HCT116 (cell line): Measurements from ENCODE around the gene RXFP2. TPM values are rescaled to one million over a fixed set of nuclear protein-coding genes. Genes with fewer than 3 reads are reported as not detected.

Source experiments
- ATAC-seq: fragments of 200-7000 bp; cut with Tn5 transposase; 2 replicates; pipeline ENCODE4 v1.9.1; 2020; ENCODE audit warnings: mild to moderate bottlenecking, moderate library complexity
- BruUV-seq: library from RNA; stranded (reverse); fragments of 400-500 nt; replicated peaks from 2 replicates; lab custom pipeline; 2021; lab: Mats Ljungman, UMichigan
- CTCF ChIA-PET: fragments of 300-600 bp; sonication (Branson Sonifier 250); formaldehyde crosslinking; loops from one replicate; lab custom pipeline; 2021; ENCODE audit warnings: antibody characterized with exemption; lab: Charles Lee
- POLR2A ChIA-PET: fragments of 300-600, 350-600 bp; sonication (Branson Sonifier 250); formaldehyde crosslinking; loops from one replicate; lab custom pipeline; 2021; ENCODE audit warnings: antibody characterized with exemption; lab: Charles Lee
- RAD21 ChIA-PET, 2 experiments: fragments of 300-600 bp; sonication (Branson Sonifier 250); formaldehyde crosslinking; loops; one replicate each; lab custom pipeline; 2023; ENCODE audit warnings: low total read pairs in 2 of 2; ENCODE audit not compliant: uncharacterized antibody in 2 of 2, unreplicated experiment in 2 of 2, low non-redundant PET in 1 of 2; lab: Charles Lee
- DNase-seq: peaks from one replicate; pipeline ENCODE4 v3.0.0-alpha.2; 2010; ENCODE audit warnings: low read depth, low spot score
- H2AFZ ChIP-seq: fragments of 200-600 bp; shearing (Covaris generic), sonication (generic); 2 replicates; pipeline ENCODE4 v1.6.1; 2017; ENCODE audit warnings: low read depth, mixed run types, mixed read lengths, antibody characterized with exemption, low read length; ENCODE audit not compliant: poor library complexity, severe bottlenecking
- H3K27ac ChIP-seq: 2 replicates; pipeline ENCODE4 v1.5.1; 2012; ENCODE audit warnings: low read depth, low read length
- H3K27me3 ChIP-seq: fragments of 200-600 bp; sonication (generic); 2 replicates; pipeline ENCODE4 v1.6.1; 2016; ENCODE audit warnings: mixed run types, low read length, mixed read lengths; ENCODE audit not compliant: insufficient read depth
- H3K36me3 ChIP-seq, 2 experiments: fragments of 200-500 bp in 1 of 2; fragments of 200-600 bp in 1 of 2; sonication (Bioruptor generic) in 1 of 2; sonication (generic) in 1 of 2; 2 replicates each; pipeline versions ENCODE4 v1.5.1 to v1.6.1; 2014 to 2016; ENCODE audit warnings: low read length in 2 of 2, inconsistent platforms in 1 of 2, mixed read lengths in 1 of 2, mixed run types in 1 of 2; ENCODE audit not compliant: insufficient read depth in 2 of 2, control insufficient read depth in 1 of 2
- H3K4me1 ChIP-seq, 2 experiments: fragments of 200-600 bp in 1 of 2; sonication (generic) in 1 of 2; 2 replicates each; pipeline versions ENCODE4 v1.5.1 to v1.6.1; 2012 to 2017; ENCODE audit warnings: low read length in 2 of 2, inconsistent platforms in 1 of 2, mild to moderate bottlenecking in 1 of 2, mixed read lengths in 1 of 2, mixed run types in 1 of 2, moderate library complexity in 1 of 2; ENCODE audit not compliant: insufficient read depth in 2 of 2, control insufficient read depth in 1 of 2
- H3K4me2 ChIP-seq: fragments of 200-600 bp; sonication (generic); 2 replicates; pipeline ENCODE4 v1.6.1; 2017; ENCODE audit warnings: mixed run types, low read length, mixed read lengths
- H3K4me3 ChIP-seq, 2 experiments: fragments of 200-600 bp in 1 of 2; sonication (generic) in 1 of 2; replicated peaks in 1 of 2; 2 replicates each; pipeline ENCODE4 v1.5.1; 2011 to 2016; ENCODE audit warnings: low read length in 2 of 2, control low read depth in 1 of 2, low read depth in 1 of 2, mild to moderate bottlenecking in 1 of 2, mixed read lengths in 1 of 2, mixed run types in 1 of 2
- H3K79me2 ChIP-seq: fragments of 200-600 bp; sonication (generic); 2 replicates; pipeline ENCODE4 v1.6.1; 2017; ENCODE audit warnings: mild to moderate bottlenecking, mixed run types, low read length, moderate library complexity, mixed read lengths; ENCODE audit not compliant: insufficient read depth
- H3K9ac ChIP-seq: fragments of 200-600 bp; sonication (generic); 2 replicates; pipeline ENCODE4 v1.6.1; 2016; ENCODE audit warnings: low read length, mixed read lengths
- H3K9me2 ChIP-seq: fragments of 200-600 bp; sonication (generic), shearing (Covaris generic); 2 replicates; pipeline ENCODE4 v1.6.1; 2017; ENCODE audit warnings: mixed run types, mild to moderate bottlenecking, moderate library complexity; ENCODE audit not compliant: insufficient read depth
- H3K9me3 ChIP-seq, 2 experiments: fragments of 200-500 bp in 1 of 2; fragments of 200-600 bp in 1 of 2; sonication (Bioruptor generic) in 1 of 2; sonication (generic) in 1 of 2; 2 replicates each; pipeline ENCODE4 v1.6.1; 2014 to 2017; ENCODE audit warnings: low read length in 2 of 2, mixed read lengths in 2 of 2, inconsistent platforms in 1 of 2, low read depth in 1 of 2, mild to moderate bottlenecking in 1 of 2, mixed run types in 1 of 2, moderate library complexity in 1 of 2; ENCODE audit not compliant: control insufficient read depth in 1 of 2, insufficient read depth in 1 of 2
- H4K20me1 ChIP-seq: fragments of 200-600 bp; sonication (generic), shearing (Covaris generic); 2 replicates; pipeline ENCODE4 v1.6.1; 2017; ENCODE audit warnings: mixed run types, mild to moderate bottlenecking, moderate library complexity; ENCODE audit not compliant: insufficient read depth
- CBX3 ChIP-seq: IDR thresholded peaks from 2 replicates; pipeline ENCODE4 v1.6.1; 2012; ENCODE audit warnings: low read depth
- CEBPB ChIP-seq: IDR thresholded peaks from 2 replicates; pipeline ENCODE4 v1.6.1; 2012; ENCODE audit warnings: low read depth
- ELF1 ChIP-seq: IDR thresholded peaks from 2 replicates; pipeline ENCODE4 v1.6.1; 2012; ENCODE audit warnings: low read depth, borderline replicate concordance
- EZH2 ChIP-seq: fragments of 200-600 bp; sonication (generic); IDR thresholded peaks from 2 replicates; pipeline ENCODE4 v1.6.1; 2017; ENCODE audit warnings: antibody characterized with exemption, mixed run types
- FOSL1 ChIP-seq: IDR thresholded peaks from 2 replicates; pipeline ENCODE4 v1.6.1; 2012; ENCODE audit warnings: low read depth
- JUND ChIP-seq: IDR thresholded peaks from 2 replicates; pipeline ENCODE4 v1.6.1; 2012
- POLR2A ChIP-seq: IDR thresholded peaks from 2 replicates; pipeline ENCODE4 v1.7.0; 2011; ENCODE audit warnings: borderline replicate concordance; ENCODE audit not compliant: insufficient read depth, insufficient read length; ENCODE audit errors: extremely low read depth
- POLR2AphosphoS5 ChIP-seq: IDR thresholded peaks from 2 replicates; pipeline ENCODE4 v1.6.1; 2011; ENCODE audit warnings: mild to moderate bottlenecking, low read depth, low read length, moderate library complexity
- RAD21 ChIP-seq: IDR thresholded peaks from 2 replicates; pipeline ENCODE4 v1.6.1; 2012; ENCODE audit warnings: low read depth, mild to moderate bottlenecking
- SIN3A ChIP-seq: IDR thresholded peaks from 2 replicates; pipeline ENCODE4 v1.6.1; 2012; ENCODE audit warnings: low read depth
- SP1 ChIP-seq: IDR thresholded peaks from 2 replicates; pipeline ENCODE4 v1.6.1; 2012; ENCODE audit warnings: low read depth
- SRF ChIP-seq: IDR thresholded peaks from 2 replicates; pipeline ENCODE4 v1.6.1; 2012; ENCODE audit warnings: low read depth
- TCF7L2 ChIP-seq: IDR thresholded peaks from 2 replicates; pipeline ENCODE4 v1.7.0; 2011; ENCODE audit warnings: borderline replicate concordance, inconsistent platforms; ENCODE audit not compliant: insufficient read depth, insufficient read length; ENCODE audit errors: extremely low read depth
- YY1 ChIP-seq: IDR thresholded peaks from 2 replicates; pipeline ENCODE4 v1.6.1; 2011; ENCODE audit warnings: low read length, low read depth, moderate library complexity, mild to moderate bottlenecking; ENCODE audit not compliant: insufficient replicate concordance; ENCODE audit errors: extremely low read depth
- ZNF274 ChIP-seq: fragments of 200-500 bp; sonication (Bioruptor generic); IDR thresholded peaks from 2 replicates; pipeline ENCODE4 v1.6.1; 2014; ENCODE audit warnings: mild to moderate bottlenecking, low read depth, low read length, inconsistent platforms
- intact Hi-C: fragments of 100-400 bp; cut with micrococcal nuclease; formaldehyde crosslinking; loops from 2 replicates; pipeline ENCODE4 v1.10.0; 2022
- total RNA-seq: library from RNA; stranded (reverse); gene quantifications from one replicate; pipeline ENCODE4 v1.2.1, GENCODE V29; 2021; ENCODE audit not compliant: unreplicated experiment
- TF ChIP-seq, protein P1 (sequence below): IDR thresholded peaks from 2 replicates; pipeline ENCODE4 v1.6.1; 2011; ENCODE audit warnings: mild to moderate bottlenecking, low read length, moderate library complexity; ENCODE audit not compliant: insufficient replicate concordance; ENCODE audit errors: extremely low read depth
- TF ChIP-seq, protein P2 (sequence below): IDR thresholded peaks from 2 replicates; pipeline ENCODE4 v1.6.1; 2012
- TF ChIP-seq, protein P3 (sequence below): IDR thresholded peaks from 2 replicates; pipeline ENCODE4 v1.6.1; 2012; ENCODE audit warnings: low read depth
- TF ChIP-seq, protein P4 (sequence below): IDR thresholded peaks from 2 replicates; pipeline ENCODE4 v1.6.1; 2012
- TF ChIP-seq, protein P5 (sequence below), 3 experiments: fragments of 200-600 bp in 1 of 3; sonication (generic) in 1 of 3; IDR thresholded peaks in 2 of 3; conservative IDR thresholded peaks in 1 of 3; 2 replicates each; pipeline ENCODE4 v1.5.1; 2012 to 2017; ENCODE audit warnings: low read depth in 2 of 3, low read length in 2 of 3, antibody characterized with exemption in 1 of 3, borderline replicate concordance in 1 of 3, control low read depth in 1 of 3, mild to moderate bottlenecking in 1 of 3, mixed read lengths in 1 of 3, mixed run types in 1 of 3, moderate library complexity in 1 of 3; ENCODE audit not compliant: insufficient read depth in 1 of 3

RXFP2 gene
- total RNA-seq, 1 experiment from 2014 or later: not detected

DNA sequence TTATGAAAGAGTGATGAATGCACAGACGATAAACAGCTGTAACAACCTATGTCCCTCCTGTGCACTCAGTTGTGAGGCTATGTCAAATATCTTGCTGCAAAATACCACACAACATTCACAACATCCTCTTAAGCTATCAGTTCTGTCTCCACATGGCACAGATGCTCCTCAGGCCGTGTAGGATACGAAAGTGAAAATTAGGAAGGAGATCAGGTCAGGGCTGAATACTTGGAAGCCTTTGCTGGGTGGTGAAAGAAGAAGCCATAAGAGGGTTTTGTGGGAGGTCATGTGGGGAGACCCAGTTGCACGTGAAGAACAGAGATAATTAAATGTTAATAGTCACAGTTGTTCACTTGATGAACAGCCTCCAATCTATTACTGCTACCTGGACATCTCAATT lies 58.9 kb downstream of the RXFP2 start:
- H3K79me2 ChIP-seq: no peaks in the 10 kb centered on the region
- H3K4me2 ChIP-seq: no peak overlapping the region
- no peak overlapping the region for H2AFZ ChIP-seq
- POLR2A ChIA-PET: no interaction called here
- H3K9ac ChIP-seq: no peak overlapping the region
- no peak overlapping the region for H3K4me3 ChIP-seq
- no peak overlapping the region for H3K27ac ChIP-seq
- BruUV-seq: no TSS peak
- no peaks in the 10 kb centered on the region for H3K4me1 ChIP-seq
- no peaks in the 10 kb centered on the region for H4K20me1 ChIP-seq
- no peak for DNase-seq
- CTCF ChIA-PET: interaction anchor here (0.7 to 1.5 kb wide), 3 partner anchors 260 to 374 kb away, joined by 3 to 5 read pairs (median 3); no protein-coding TSS in a partner anchor
- RAD21 ChIA-PET: no interaction called here
- H3K9me2 ChIP-seq: no peaks in the 10 kb centered on the region
- TF ChIP-seq JUND: no peak
- no peak for TF ChIP-seq SP1
- TF ChIP-seq, protein P1, sequence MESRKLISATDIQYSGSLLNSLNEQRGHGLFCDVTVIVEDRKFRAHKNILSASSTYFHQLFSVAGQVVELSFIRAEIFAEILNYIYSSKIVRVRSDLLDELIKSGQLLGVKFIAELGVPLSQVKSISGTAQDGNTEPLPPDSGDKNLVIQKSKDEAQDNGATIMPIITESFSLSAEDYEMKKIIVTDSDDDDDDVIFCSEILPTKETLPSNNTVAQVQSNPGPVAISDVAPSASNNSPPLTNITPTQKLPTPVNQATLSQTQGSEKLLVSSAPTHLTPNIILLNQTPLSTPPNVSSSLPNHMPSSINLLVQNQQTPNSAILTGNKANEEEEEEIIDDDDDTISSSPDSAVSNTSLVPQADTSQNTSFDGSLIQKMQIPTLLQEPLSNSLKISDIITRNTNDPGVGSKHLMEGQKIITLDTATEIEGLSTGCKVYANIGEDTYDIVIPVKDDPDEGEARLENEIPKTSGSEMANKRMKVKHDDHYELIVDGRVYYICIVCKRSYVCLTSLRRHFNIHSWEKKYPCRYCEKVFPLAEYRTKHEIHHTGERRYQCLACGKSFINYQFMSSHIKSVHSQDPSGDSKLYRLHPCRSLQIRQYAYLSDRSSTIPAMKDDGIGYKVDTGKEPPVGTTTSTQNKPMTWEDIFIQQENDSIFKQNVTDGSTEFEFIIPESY: no peak
- TF ChIP-seq, protein P2, sequence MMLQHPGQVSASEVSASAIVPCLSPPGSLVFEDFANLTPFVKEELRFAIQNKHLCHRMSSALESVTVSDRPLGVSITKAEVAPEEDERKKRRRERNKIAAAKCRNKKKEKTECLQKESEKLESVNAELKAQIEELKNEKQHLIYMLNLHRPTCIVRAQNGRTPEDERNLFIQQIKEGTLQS: no peak
- TF ChIP-seq, protein P3, sequence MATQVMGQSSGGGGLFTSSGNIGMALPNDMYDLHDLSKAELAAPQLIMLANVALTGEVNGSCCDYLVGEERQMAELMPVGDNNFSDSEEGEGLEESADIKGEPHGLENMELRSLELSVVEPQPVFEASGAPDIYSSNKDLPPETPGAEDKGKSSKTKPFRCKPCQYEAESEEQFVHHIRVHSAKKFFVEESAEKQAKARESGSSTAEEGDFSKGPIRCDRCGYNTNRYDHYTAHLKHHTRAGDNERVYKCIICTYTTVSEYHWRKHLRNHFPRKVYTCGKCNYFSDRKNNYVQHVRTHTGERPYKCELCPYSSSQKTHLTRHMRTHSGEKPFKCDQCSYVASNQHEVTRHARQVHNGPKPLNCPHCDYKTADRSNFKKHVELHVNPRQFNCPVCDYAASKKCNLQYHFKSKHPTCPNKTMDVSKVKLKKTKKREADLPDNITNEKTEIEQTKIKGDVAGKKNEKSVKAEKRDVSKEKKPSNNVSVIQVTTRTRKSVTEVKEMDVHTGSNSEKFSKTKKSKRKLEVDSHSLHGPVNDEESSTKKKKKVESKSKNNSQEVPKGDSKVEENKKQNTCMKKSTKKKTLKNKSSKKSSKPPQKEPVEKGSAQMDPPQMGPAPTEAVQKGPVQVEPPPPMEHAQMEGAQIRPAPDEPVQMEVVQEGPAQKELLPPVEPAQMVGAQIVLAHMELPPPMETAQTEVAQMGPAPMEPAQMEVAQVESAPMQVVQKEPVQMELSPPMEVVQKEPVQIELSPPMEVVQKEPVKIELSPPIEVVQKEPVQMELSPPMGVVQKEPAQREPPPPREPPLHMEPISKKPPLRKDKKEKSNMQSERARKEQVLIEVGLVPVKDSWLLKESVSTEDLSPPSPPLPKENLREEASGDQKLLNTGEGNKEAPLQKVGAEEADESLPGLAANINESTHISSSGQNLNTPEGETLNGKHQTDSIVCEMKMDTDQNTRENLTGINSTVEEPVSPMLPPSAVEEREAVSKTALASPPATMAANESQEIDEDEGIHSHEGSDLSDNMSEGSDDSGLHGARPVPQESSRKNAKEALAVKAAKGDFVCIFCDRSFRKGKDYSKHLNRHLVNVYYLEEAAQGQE: no peak
- TF ChIP-seq, protein P4, sequence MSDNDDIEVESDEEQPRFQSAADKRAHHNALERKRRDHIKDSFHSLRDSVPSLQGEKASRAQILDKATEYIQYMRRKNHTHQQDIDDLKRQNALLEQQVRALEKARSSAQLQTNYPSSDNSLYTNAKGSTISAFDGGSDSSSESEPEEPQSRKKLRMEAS: no peak
- no peak for TF ChIP-seq TCF7L2
- TF ChIP-seq SIN3A: no peak
- TF ChIP-seq YY1: no peak
- no peak for TF ChIP-seq POLR2A
- TF ChIP-seq SRF: no peak
- no peak for TF ChIP-seq EZH2
- TF ChIP-seq CEBPB: no peak
- no peak for TF ChIP-seq ELF1
- TF ChIP-seq FOSL1: no peak
- TF ChIP-seq POLR2AphosphoS5: no peak
- no peak for TF ChIP-seq ZNF274
- no peak for TF ChIP-seq CBX3
- TF ChIP-seq, protein P5, sequence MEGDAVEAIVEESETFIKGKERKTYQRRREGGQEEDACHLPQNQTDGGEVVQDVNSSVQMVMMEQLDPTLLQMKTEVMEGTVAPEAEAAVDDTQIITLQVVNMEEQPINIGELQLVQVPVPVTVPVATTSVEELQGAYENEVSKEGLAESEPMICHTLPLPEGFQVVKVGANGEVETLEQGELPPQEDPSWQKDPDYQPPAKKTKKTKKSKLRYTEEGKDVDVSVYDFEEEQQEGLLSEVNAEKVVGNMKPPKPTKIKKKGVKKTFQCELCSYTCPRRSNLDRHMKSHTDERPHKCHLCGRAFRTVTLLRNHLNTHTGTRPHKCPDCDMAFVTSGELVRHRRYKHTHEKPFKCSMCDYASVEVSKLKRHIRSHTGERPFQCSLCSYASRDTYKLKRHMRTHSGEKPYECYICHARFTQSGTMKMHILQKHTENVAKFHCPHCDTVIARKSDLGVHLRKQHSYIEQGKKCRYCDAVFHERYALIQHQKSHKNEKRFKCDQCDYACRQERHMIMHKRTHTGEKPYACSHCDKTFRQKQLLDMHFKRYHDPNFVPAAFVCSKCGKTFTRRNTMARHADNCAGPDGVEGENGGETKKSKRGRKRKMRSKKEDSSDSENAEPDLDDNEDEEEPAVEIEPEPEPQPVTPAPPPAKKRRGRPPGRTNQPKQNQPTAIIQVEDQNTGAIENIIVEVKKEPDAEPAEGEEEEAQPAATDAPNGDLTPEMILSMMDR (IDR thresholded peaks at IDR 0.05 in 2 of 3, conservative IDR thresholded peaks at IDR 0.05 in 1 of 3; ENCODE audit: borderline replicate concordance in 1 of 3, insufficient read depth in 1 of 3, low read depth in 2 of 3, low read length in 2 of 3): no peak
- no peak for TF ChIP-seq RAD21
- H3K9me3 ChIP-seq: no peaks in the 10 kb centered on the region
- intact Hi-C loops: no loop called here
- no peaks in the 10 kb centered on the region for H3K36me3 ChIP-seq
- peaks cover 5% of the 10 kb centered on the region for H3K27me3 ChIP-seq
- no peak for ATAC-seq
